GM18873 (cell line): ENCODE measurements around the gene BARX2.

ENCODE experiments used
- ATAC-seq: cut with Tn5 transposase; IDR thresholded peaks from one replicate; pipeline ENCODE4 v1.9.1; 2021; ENCODE audit warnings: mild to moderate bottlenecking, moderate library complexity, moderate number of reproducible peaks; ENCODE audit not compliant: unreplicated experiment, low FRiP score

BARX2 gene

GRCh38 chr11:129489249-129489648 lies 113.6 kb downstream of the BARX2 start:
- ATAC-seq = no peak

- no peak for ATAC-seq
These were observed 114.4 kb downstream of the BARX2 start for GRCh38 chr11:129490004-129490403.

GRCh38 chr11:129493746-129494145 lies 118.1 kb downstream of the BARX2 start:
- no peak for ATAC-seq
